HG03558 (cell line): ENCODE data around the gene POM121.
"Not testable (repeated sequence)": the region's sequence is repeated elsewhere in the genome, so short reads cannot be mapped to it uniquely, and the experiment has no call there.

Experiments
- ATAC-seq: cut with Tn5 transposase; IDR thresholded peaks from one replicate; pipeline ENCODE4 v1.9.1; 2021; ENCODE audit warnings: moderate number of reproducible peaks; ENCODE audit not compliant: unreplicated experiment; ENCODE audit errors: extremely low read depth

The POM121 gene

DNA sequence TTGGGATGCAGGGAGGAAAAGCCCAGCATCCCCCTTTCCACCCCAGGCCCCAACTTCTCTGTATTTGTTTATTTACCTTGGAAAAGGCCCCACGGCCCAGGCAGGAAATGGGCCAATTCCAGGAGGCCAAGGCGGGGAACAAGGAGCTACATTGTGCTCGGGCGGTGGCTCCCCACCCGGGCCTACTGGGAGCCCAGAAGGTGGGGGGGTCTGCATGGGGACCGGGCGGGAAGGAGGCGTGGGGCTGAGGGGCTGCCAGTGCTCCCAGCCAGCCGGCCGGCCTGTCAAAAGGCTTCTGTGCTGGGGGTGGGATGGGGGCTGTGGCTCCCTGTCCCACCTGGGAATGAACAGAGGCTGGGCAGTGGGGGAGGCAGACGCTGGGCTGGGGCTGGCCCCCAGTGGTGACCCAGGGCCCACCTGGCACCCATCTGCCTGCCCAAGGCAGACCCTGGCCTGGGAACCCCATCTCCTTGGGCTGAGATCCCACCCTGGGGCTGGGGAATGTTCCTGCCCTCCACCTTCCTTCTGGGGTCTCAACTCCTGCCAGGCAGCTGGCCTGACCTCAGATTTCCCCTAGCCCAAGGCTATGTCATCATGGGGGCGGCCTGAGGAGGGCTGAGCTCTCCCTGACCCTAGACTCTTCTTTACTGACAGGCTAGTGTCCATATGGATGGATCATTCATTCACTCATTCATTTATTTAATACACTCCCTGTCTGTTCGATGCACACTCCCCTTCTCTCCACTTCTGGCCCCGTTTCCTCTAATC, 65.4 kb downstream of the POM121 start:
- not testable (repeated sequence) for ATAC-seq

GRCh38 chr7:72995484-72995883, 70.6 kb downstream of the POM121 start:
- not testable (repeated sequence) for ATAC-seq

DNA sequence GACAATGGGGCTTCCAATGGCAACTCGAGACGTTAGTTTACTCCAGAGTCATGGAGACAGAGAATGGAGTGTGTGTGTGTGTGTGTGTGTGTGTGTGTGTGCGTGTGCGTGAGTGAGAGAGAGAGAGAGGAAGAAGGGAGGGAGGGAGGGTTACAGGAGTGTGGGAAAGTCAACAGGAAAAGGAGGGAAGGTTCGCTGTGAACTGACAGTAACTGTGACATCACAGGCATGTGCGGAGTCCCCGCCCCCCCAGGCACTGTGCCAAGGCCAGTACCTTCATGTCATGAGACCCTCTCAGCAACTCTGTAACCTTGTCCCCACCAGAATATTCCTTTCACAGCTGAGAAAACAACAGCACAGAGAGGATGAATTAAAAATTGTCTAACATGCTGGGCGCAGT, 72.6 kb downstream of the POM121 start:
- not testable (repeated sequence) for ATAC-seq

DNA sequence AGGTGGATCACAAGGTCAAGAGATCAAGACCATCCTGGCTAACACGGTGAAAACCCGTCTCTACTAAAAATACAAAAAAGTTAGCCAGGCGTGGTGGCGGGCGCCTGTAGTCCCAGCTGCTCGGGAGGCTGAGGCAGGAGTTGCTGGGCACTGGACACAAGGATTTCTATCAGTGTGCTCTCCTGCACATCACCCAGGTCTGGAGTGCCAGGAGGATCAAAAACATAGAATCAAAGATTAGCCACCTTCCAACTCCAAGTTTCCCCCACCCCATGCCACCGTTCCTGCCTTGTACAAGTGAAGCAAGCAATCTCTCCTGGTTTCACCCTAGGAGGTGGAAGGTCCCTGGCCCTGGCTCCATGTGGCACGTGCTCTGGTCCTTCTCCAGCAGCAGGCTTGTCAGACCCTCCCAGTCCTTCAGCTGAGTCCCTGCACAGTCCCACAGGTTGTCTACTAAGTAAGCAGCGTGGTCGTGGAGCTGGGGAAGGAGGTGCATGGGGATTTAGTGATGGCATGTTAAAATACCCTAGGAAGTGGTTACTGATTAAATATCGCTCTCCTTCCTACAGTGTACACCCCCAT, 73.1 kb downstream of the POM121 start:
- ATAC-seq: not testable (repeated sequence)
